Effector CD4-positive, alpha-beta T cell (primary cell): ENCODE measurements around the gene SDS.
A peak's percentile ranks its signal among the peaks of the same experiment; 100 is the strongest.
"Not testable (repeated sequence)": the region's sequence is repeated elsewhere in the genome, so short reads cannot be mapped to it uniquely, and the experiment has no call there.

Source experiments
- DNase-seq: peaks from one replicate; pipeline ENCODE4 v3.0.0-alpha.2; 2020

The SDS gene

DNA sequence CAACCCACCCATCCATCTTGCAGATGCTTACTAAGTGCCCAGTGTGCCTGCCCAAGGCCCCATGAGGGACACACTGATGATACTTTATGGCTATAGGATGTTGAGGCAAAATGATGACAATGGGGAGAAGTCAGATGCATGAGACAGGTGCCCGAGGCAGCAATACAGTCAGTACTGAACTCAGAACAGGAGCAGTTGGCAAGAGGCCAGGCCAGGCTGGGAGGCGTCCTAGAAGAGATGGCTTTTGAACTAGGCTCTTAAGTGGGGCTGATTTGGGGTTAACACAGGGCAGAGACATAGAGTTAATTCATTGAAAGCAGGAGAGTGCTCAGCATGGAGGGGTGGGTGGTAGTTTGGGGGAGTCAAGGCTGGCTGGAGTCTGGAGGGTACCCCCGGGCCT is 29.7 kb downstream of the SDS start:
- no peak for DNase-seq

- DNase-seq = no peak
Observed at GRCh38 chr12:113373440-113373839, 30.2 kb downstream of the SDS start.

DNA sequence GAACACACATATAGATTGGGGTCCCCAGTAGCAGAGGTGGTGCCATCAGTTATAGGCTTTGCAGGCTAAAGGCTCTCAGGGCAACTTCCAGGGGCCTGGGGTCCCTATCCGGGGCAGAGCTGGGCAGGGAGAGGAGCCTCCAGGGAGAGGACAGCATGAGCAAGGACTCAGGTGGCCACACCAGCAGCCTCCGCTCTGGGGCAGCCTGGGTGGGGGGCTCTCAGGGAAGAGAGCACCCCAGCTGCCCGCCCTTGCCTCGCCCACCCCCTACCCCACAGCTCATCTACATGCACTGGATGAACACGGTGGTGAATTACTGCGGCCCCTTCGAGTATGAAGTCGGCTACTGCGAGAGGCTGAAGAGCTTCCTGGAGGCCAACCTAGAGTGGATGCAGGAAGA is 31.3 kb downstream of the SDS start:
- DNase-seq = no peak

DNA sequence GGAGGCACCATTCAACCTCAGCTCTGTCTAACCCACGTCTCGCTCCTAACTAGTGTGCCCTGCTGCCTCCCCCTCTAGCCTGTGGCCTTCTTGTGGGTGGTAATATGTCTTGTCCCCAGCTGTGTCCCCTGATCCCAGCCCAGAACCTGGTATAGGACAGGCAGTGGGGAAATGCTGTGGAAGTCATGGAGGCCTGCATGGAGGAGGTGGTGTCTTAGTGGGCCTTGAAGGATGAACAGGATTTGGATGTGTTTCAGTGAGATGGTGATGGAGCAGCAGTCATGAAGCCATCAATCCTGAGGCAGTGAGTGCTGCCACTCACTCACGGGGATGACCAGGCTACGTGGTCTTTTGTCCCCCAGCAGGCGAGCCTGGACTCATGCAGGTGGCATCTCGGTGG is 31.9 kb downstream of the SDS start:
- DNase-seq = no peak

GRCh38 chr12:113370923-113371682 is 32.6 kb downstream of the SDS start:
- DNase-seq = no peak

DNA sequence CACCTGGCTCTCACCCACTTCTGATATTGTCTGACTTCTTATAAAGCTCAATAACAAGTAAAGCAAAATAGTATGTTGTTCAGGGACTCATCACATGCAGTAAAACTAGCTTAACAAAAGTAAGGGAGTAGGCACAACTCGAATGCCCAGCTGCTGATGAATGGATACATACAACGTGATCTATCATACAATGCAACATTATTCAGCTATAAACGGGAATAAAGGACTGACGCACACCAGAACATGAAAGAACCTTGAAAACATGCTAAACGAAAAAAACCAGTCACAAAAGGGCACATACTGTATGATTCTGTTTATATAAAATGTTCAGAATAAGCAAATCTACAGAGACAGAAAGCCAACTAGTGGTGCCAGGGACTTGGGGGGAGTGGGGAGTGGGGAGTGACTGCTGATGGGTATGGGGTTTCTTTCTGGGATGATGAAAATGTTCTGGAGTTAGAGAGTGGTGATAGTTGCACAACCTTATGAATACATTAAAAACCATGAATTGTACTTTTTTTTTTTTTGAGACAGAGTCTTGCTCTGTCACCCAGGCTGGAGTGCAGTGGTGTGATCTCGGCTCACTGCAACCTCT is 34.2 kb downstream of the SDS start:
- DNase-seq = no peak

DNA sequence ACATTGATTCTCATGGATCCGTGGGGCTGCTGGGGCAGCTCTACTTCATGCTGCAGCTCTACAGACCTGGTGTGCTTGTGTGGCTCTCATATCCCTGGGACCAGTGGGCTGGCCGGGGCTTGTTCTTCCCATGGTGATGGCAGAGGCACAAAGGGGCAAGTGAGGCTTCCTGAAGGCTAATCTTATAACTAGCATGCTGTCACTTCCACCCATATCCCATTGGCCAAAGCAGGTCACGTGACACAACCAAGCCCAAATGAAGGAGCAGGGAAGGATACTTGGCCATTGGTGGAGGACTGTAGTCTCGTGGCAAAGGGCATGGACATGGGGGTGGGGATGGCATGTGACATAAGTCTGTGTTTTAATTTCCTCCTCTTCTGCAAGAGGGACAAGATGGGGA is 35.4 kb downstream of the SDS start:
- DNase-seq = no peak

DNA sequence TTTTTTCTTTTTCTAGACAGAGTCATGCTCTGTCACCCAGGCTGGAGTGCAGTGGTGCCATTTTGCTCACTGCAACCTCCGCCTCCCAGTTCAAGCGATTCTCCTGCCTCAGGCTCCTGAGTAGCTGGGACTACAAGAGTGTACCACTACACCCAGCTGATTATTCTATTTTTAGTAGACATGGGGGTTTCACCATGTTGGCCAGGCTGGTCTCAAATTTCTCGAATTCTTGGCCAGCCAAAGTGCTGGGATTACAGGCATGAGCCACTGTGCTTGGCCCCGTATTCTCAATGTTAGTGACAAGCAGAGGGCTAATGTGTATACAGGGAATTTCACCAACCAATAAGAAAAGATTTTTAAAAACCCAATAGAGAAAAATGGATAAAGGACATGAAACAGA is 36.9 kb downstream of the SDS start:
- DNase-seq = no peak

DNA sequence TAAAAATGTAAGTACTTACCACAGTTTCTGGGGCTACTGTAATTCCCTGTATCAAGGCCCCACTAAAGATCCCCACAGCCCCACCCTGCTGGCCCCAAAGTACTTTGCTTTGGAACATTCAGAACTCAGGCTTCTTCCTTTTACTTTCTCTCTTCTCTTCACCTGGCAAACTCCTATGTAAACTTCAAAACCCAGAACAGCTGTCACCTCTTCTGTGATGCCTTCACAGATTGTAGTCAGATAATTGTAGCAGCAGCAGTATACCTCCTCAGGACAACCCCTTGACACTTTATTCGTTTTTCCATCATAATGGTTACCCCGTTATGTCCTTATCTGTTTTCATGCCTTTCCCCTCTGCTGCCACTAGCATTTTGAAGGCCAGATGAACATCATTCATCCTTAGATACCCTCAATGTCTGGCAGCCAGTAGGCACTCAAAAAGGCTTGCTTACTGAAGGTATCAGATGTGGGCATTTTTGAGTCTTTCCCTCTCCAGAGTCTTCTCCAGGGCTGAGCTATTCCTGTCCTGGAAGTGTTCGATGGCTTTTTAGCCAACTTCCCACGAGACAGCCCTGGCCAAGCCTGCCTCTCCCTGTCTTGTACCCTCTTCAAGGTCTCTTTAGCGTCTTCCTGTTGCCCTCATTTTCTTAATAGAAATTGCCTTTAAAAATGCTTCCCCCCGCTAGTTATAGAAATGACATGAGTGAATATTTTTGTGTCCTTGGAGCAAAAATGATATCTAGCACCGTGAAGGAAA is 37.9 kb downstream of the SDS start:
- no peak for DNase-seq

- DNase-seq = no peak
Observed at GRCh38 chr12:113364698-113365097, 39.0 kb downstream of the SDS start.

DNA sequence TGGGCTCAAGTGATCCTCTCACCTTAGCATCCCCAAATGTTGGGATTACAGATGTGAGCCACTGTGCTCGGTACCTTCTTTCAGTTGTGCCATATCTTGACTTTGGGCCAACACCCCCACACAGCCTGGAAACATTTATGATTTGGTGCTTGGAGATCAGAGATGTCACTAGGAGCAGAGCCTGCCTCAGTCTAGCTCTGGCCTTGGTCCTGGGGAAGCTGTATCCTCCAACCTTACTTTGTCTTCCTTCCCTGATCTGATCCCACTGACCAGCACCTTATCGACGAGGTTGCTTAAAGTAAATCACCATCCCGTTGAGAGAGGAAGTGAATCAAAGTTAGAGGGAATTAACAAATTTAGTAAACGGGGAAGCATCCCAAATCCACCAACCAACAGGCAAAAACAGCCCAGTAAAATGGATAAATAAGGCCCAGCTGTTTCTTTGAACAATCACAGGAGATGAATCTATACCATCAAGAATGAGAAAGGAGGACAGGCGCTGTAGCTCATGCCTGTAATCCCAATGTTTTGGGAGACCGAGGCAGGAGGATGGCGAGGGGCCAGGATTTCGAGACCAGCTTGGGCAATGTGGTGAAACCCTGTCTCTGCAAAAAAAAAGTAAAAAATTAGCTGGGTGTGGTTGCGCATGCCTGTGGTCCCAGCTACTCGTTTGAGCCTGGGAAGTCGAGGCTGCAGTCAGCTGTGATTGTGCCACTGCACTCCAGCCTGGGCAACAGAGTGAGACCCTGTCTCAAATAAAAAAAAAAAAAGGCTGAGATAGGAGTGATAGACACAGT is 41.9 kb downstream of the SDS start:
- DNase-seq = no peak

GRCh38 chr12:113359939-113360748 is 43.5 kb downstream of the SDS start:
- DNase-seq = no peak

- DNase-seq = peak; percentile 4
Observed at GRCh38 chr12:113359133-113359938, 44.4 kb downstream of the SDS start.

- DNase-seq = peak; percentile 95
Observed at GRCh38 chr12:113358381-113359132, 45.1 kb downstream of the SDS start, which contains the start of gene PLBD2. TSS of gene PLBD2 (plus strand) at chr12:113358587. CDS start at chr12:113358601, 14 bp downstream.

GRCh38 chr12:113354192-113354591 is 49.5 kb downstream of the SDS start:
- DNase-seq = not testable (repeated sequence)

DNA sequence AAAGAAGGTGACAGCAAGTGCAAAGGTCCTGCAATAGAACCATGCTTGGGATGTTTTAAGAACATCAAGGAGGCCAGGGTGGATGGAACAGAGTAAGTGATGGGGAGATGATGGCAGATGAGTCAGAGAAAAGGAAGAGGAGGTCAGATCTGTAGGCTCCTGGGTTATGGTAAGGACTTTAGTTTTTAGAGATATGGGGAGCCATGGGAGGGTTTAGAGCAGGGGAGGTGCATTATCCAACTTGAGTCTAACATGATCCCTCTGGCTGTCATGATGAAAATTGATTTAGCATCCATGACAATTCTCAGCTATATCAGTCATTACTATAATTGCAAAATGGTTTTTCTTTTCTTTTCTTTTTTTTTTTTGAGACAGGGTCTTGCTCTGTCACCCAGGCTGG is 52.6 kb downstream of the SDS start:
- DNase-seq = no peak

DNA sequence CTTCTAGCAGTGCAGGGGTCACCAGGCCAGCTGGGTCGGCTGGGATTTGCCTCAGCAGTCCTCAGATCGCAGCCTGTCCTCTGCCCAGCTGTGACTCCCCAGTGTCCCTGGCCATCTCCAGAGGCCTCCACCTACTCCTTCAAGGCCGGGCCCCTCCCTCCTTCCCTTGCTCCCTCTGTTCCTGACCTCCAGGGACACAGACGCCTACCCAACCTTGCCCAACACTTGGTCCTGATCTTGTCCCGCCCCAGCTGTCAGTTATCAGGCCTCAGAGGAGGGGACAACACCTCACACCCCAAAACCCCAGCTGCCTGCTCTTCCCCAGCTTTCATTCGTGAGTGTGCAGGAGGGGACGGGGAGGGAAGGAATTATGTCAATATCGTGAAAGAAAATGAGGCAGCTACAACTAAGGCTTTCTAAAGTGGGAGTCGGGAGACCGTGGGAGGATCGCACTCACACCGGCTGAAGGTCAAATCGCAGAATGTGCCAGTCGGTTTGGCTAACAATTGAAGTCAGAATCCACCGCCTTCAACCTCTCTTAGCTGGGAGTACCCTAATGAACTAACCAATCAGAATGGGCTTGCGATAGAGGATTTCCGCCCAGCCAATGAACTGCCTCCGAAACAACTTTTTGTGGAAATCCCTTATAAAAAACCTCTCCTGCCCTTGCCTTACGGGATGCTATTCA is 54.7 kb downstream of the SDS start:
- no peak for DNase-seq

- no peak for DNase-seq
Observed at GRCh38 chr12:113347892-113348291, 55.8 kb downstream of the SDS start.

DNA sequence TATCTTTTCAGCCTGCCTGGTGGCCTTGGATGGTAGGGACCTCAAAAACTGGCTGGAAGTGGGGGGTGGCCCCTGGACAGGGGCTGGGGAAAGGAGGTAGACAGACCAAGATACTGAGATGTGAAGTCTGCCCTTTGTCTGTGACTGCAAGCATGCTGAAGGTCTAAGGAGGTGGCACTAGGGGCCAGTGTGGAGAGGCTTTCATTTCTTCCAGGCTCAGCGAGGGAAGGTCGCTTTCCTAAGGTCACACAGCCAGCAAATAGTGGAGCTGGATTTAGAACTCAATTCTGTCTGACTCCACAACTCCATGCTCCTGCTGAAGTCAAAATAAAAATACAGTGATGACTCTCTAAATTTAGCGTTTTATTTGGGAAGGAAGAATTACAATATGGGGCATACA is 56.6 kb downstream of the SDS start:
- DNase-seq = no peak

- no peak for DNase-seq
Observed at GRCh38 chr12:113346353-113346752, 57.3 kb downstream of the SDS start.
